GM18498 (cell line): ENCODE measurements around the gene FAM177B.

ENCODE experiments used
- ATAC-seq: cut with Tn5 transposase; IDR thresholded peaks from one replicate; pipeline ENCODE4 v1.9.1; 2021; ENCODE audit warnings: mild to moderate bottlenecking, moderate library complexity; ENCODE audit not compliant: unreplicated experiment

FAM177B gene

GRCh38 chr1:222736972-222737371, at the start of gene FAM177B:
Gene FAM177B, plus strand, starts transcription at chr1:222737202. Its CDS starts 9,344 bp downstream, at chr1:222746546.
- no peak for ATAC-seq

- no peak for ATAC-seq
Observed at GRCh38 chr1:222691016-222691415, 46.0 kb upstream of the FAM177B start.

GRCh38 chr1:222694927-222695326, 42.1 kb upstream of the FAM177B start:
- ATAC-seq: no peak

- ATAC-seq: no peak
Observed at GRCh38 chr1:222696741-222697140, 40.3 kb upstream of the FAM177B start.

- no peak for ATAC-seq
Observed at GRCh38 chr1:222697203-222697602, 39.8 kb upstream of the FAM177B start.

- no peak for ATAC-seq
Observed at GRCh38 chr1:222697826-222698225, 39.2 kb upstream of the FAM177B start.

GRCh38 chr1:222702210-222702609, 34.8 kb upstream of the FAM177B start:
- no peak for ATAC-seq

- ATAC-seq: no peak
Observed at GRCh38 chr1:222704260-222704659, 32.7 kb upstream of the FAM177B start.

- no peak for ATAC-seq
Observed at GRCh38 chr1:222706815-222707214, 30.2 kb upstream of the FAM177B start.

GRCh38 chr1:222709700-222710153, 27.3 kb upstream of the FAM177B start:
- no peak for ATAC-seq

- ATAC-seq: peak; percentile 35
Observed at GRCh38 chr1:222711319-222712252, 25.4 kb upstream of the FAM177B start.

- ATAC-seq: peak; percentile 81
Observed at GRCh38 chr1:222712253-222713090, 24.5 kb upstream of the FAM177B start, which contains the start of the genes AIDA and BROX. Gene AIDA, minus strand, starts transcription at chr1:222712491. Its CDS starts 174 bp downstream, at chr1:222712317. Gene BROX, plus strand, starts transcription at chr1:222712564. Its CDS starts 3,136 bp downstream, at chr1:222715700.

GRCh38 chr1:222713091-222713961, 23.7 kb upstream of the FAM177B start:
- peak; percentile 71 for ATAC-seq

- ATAC-seq: no peak
Observed at GRCh38 chr1:222716393-222716792, 20.6 kb upstream of the FAM177B start.

- ATAC-seq: no peak
Observed at GRCh38 chr1:222728746-222729145, 8.3 kb upstream of the FAM177B start.

GRCh38 chr1:222730866-222731265, 6.1 kb upstream of the FAM177B start:
- ATAC-seq: no peak

GRCh38 chr1:222732216-222733159, 4.5 kb upstream of the FAM177B start:
- peak; percentile 98 for ATAC-seq

- no peak for ATAC-seq
Observed at GRCh38 chr1:222734740-222735139, 2.3 kb upstream of the FAM177B start.

GRCh38 chr1:222736470-222736869, 532 bp upstream of the FAM177B start:
- ATAC-seq: no peak
